Measurements from ENCODE around the gene TXNRD2.

DNA sequence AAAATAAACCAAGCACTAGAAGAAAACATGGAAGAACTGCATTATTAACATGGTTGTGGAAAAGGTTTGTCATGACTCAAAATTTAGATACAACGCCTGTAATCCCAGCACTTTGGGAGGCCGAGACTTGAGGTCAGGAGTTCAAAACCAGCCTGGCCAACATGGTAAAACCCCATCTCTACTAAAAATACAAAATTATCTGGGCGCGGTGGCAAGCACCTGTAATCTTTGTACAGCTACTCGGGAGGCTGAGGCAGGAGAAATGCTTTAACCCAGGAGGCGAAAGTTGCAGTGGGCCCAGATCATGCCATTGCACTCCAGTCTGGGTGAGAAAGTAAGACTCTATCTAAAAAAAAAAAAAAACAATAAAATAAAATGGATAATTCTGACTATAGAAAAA is 110.6 kb downstream of the TXNRD2 start:
- TF ChIP-seq, protein P1, sequence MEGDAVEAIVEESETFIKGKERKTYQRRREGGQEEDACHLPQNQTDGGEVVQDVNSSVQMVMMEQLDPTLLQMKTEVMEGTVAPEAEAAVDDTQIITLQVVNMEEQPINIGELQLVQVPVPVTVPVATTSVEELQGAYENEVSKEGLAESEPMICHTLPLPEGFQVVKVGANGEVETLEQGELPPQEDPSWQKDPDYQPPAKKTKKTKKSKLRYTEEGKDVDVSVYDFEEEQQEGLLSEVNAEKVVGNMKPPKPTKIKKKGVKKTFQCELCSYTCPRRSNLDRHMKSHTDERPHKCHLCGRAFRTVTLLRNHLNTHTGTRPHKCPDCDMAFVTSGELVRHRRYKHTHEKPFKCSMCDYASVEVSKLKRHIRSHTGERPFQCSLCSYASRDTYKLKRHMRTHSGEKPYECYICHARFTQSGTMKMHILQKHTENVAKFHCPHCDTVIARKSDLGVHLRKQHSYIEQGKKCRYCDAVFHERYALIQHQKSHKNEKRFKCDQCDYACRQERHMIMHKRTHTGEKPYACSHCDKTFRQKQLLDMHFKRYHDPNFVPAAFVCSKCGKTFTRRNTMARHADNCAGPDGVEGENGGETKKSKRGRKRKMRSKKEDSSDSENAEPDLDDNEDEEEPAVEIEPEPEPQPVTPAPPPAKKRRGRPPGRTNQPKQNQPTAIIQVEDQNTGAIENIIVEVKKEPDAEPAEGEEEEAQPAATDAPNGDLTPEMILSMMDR (conservative IDR thresholded peaks at IDR 0.05), result no peak
- no peak for TF ChIP-seq ZFX (IDR thresholded peaks at IDR 0.05)

Data from C4-2B (cell line).